Stimulated activated CD4-positive, alpha-beta T cell treated with anti-CD3 and anti-CD28 coated beads, Interleukin-12 subunit alpha, Interleukin-12 subunit beta, amount 100 ng/mL, for 48 hours (primary cell): Measurements from ENCODE around the gene MBIP.
"Not testable (repeated sequence)": the region's sequence is repeated elsewhere in the genome, so short reads cannot be mapped to it uniquely, and the experiment has no call there.

Source experiments
- DNase-seq, 3 donors: peaks; one replicate each; pipeline ENCODE4 v3.0.0-alpha.2; 2020; ENCODE audit warnings: low read depth in 2 of 3, low spot score in 1 of 3

MBIP gene

GRCh38 chr14:36320200-36320896 lies at the start of gene MBIP:
Gene MBIP (minus strand): TSS chr14:36320637. CDS start chr14:36320588, 49 bp downstream.
- DNase-seq = peak; percentile 85 to 91 (median 89)

- DNase-seq = no peak
Observed at GRCh38 chr14:36367985-36368774, 47.7 kb upstream of the MBIP start.

GRCh38 chr14:36365766-36366165 lies 45.3 kb upstream of the MBIP start:
- DNase-seq = no peak

GRCh38 chr14:36363704-36364103 lies 43.3 kb upstream of the MBIP start:
- no peak for DNase-seq

- DNase-seq = no peak
Observed at GRCh38 chr14:36362648-36363047, 42.2 kb upstream of the MBIP start.

GRCh38 chr14:36361210-36361853 lies 40.9 kb upstream of the MBIP start:
- DNase-seq = no peak

- no peak for DNase-seq
Observed at GRCh38 chr14:36356862-36357261, 36.4 kb upstream of the MBIP start.

GRCh38 chr14:36346052-36346451 lies 25.6 kb upstream of the MBIP start:
- DNase-seq = no peak

- no peak for DNase-seq
Observed at GRCh38 chr14:36344211-36344610, 23.8 kb upstream of the MBIP start.

- not testable (repeated sequence) for DNase-seq
Observed at GRCh38 chr14:36341811-36342210, 21.4 kb upstream of the MBIP start.

GRCh38 chr14:36340276-36340890 lies 19.9 kb upstream of the MBIP start:
- DNase-seq = no peak

- DNase-seq = no peak
Observed at GRCh38 chr14:36339816-36340215, 19.4 kb upstream of the MBIP start.

GRCh38 chr14:36333119-36333518 lies 12.7 kb upstream of the MBIP start:
- DNase-seq = no peak

GRCh38 chr14:36327573-36327972 lies 7.1 kb upstream of the MBIP start:
- DNase-seq = not testable (repeated sequence)

- DNase-seq = no peak
Observed at GRCh38 chr14:36325853-36326252, 5.4 kb upstream of the MBIP start.

GRCh38 chr14:36324897-36325296 lies 4.5 kb upstream of the MBIP start:
- DNase-seq = no peak

- no peak for DNase-seq
Observed at GRCh38 chr14:36320897-36321381, 502 bp upstream of the MBIP start.

GRCh38 chr14:36319899-36320199 lies 588 bp downstream of the MBIP start:
- DNase-seq = no peak

- DNase-seq = no peak
Observed at GRCh38 chr14:36317650-36318049, 2.8 kb downstream of the MBIP start.

- no peak for DNase-seq
Observed at GRCh38 chr14:36316131-36316530, 4.3 kb downstream of the MBIP start.

GRCh38 chr14:36315159-36315853 lies 5.1 kb downstream of the MBIP start:
- DNase-seq = peak in 2 of 3 donors; percentile 30 to 65
